ENCODE data around the gene CDC26. TPM values are rescaled to one million over a fixed set of nuclear protein-coding genes. Genes with fewer than 3 reads are reported as not detected.

The CDC26 gene
- total and polyA plus RNA-seq, 8 donors = 27.8 to 37.2 (median 32.7) TPM

DNA sequence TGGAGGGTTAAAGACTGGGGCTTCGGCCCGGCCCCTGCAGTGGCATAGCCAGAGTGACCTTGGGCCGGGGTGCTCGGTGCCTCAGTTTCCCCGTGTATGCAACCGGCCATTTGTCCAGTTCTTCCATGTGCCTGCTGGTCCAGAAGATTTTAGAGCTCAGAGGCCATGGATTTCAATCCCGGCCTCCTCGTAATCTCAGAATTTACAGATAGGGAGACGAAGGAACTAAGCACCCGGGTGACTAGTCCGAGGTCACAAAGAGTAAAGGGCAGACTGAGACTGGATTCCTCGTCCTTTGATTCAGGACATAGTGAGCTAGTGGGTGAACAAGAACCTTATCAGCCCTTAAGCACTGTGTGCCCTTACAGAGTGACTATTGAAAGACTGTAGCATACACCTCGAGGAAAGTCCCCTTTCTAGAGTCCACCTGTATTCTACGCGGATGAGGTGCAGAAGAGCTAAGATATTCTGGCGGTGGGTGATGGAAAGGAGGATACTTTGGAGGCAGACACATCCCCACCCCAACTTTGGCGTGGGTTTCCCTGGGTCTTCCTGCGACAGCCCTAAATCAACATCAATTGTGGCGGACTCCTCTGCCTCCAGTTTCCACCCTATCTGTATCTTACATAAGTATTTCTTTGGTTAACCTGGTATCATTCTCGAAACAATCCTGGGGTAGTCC, 53.4 kb downstream of the CDC26 start:
- H3K36me3 ChIP-seq = peaks cover 0 to 6% of the 10 kb centered on the region in 2 donors
- H3K27me3 ChIP-seq = no peaks in the 10 kb centered on the region
- intact Hi-C loops (cut with DNase I) = no loop called here
- DNase-seq (no peak), ATAC-seq (peak; percentile 35)
- peaks cover 20 to 81% of the 10 kb centered on the region in 2 donors for H3K4me1 ChIP-seq
- H3K4me3 ChIP-seq = peak overlapping the region; percentile 57 to 87
- TF ChIP-seq, protein P1, sequence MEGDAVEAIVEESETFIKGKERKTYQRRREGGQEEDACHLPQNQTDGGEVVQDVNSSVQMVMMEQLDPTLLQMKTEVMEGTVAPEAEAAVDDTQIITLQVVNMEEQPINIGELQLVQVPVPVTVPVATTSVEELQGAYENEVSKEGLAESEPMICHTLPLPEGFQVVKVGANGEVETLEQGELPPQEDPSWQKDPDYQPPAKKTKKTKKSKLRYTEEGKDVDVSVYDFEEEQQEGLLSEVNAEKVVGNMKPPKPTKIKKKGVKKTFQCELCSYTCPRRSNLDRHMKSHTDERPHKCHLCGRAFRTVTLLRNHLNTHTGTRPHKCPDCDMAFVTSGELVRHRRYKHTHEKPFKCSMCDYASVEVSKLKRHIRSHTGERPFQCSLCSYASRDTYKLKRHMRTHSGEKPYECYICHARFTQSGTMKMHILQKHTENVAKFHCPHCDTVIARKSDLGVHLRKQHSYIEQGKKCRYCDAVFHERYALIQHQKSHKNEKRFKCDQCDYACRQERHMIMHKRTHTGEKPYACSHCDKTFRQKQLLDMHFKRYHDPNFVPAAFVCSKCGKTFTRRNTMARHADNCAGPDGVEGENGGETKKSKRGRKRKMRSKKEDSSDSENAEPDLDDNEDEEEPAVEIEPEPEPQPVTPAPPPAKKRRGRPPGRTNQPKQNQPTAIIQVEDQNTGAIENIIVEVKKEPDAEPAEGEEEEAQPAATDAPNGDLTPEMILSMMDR (IDR thresholded peaks at IDR 0.05) = no peak
- peak overlapping the region; percentile 75 to 93 for H3K27ac ChIP-seq
- H3K9me3 ChIP-seq = no peaks in the 10 kb centered on the region

DNA sequence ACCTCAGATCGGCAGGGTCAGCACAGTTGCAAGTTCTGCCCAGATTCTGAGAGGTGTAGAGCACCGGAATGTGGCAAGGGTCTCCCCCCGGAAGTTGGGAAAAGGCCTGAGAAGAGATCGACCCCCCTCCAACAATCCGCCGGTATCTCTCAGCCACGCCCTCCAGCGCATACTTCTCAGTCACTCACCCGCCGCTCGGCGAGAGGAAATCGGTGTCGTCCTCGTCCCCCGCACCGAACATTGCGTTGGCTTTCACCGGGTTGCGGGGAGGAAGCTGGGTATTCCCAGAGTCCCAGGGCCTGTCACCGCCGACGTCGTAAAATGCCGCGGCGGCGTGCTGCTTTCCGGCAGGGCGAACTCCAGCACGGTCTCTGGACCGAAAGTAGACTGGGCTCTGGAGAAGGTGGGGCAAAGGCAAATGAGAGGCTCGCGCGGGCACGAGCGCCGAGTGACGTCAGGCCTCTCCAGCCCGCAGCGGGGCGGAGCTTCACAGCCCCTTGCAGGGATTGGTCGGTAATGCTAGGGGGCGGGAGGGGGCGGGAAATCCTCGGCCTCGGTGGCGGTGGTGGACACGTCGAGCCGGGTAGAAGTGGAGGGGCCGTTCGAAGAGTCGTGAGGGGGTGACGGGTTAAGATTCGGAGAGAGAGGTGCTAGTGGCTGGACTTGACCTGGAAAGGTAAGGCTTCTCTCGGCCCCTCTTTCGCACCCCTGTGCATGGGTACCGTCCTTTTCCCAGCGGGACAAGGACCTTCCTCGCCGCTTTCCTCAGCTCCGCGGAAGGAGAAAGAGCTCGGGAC, 54.2 kb downstream of the CDC26 start, which contains the start of the genes FKBP15 and SLC31A1:
Gene FKBP15, minus strand, starts transcription at position 275 of the 797 bp plus-strand sequence. Its CDS starts 34 bp downstream, at position 241.
Gene SLC31A1, plus strand, starts transcription at position 542 of the 797 bp plus-strand sequence. CDS start 34,605 bp downstream, outside the sequence.
- intact Hi-C loops (cut with DNase I) = no loop called here
- H3K4me1 ChIP-seq = peaks cover 20 to 80% of the 10 kb centered on the region in 2 donors
- DNase-seq (peak; percentile 98 to 100 (median 98)), ATAC-seq (peak; percentile 98)
- H3K9me3 ChIP-seq = no peaks in the 10 kb centered on the region
- peak within 1 kb of the TSS; percentile 81 to 87 for H3K4me3 ChIP-seq
- peaks cover 0 to 6% of the 10 kb centered on the region in 2 donors for H3K36me3 ChIP-seq
- H3K27ac ChIP-seq = peak within 1 kb of the TSS; percentile 82 to 93
- no peaks in the 10 kb centered on the region for H3K27me3 ChIP-seq
- TF ChIP-seq, protein P1 (IDR thresholded peaks at IDR 0.05) = no peak

DNA sequence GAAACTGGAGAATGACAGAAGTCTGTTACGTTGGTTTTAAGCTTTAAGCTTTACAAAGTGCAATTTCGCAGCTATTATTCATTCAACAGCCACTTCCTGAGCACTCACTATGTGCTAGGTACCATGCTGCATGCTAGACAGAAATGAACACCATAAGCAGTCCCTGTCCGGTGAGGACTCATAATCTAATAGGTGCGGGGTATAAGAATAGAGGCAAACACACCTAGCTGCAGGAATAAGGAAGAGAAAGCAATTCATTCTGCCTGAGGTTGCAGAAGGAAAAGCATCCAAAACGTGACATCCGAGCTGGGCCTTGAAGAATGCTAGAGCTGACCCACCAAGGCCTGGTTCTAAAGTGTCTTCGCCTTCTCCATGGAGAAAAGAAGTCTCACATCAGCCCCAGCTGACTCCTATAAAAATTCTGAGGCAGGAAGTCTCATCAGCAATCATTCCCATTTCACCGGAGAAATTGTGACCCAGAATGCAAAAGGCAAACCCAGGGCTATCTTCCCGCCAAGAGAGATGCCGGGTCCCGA, 54.8 kb downstream of the CDC26 start:
- no peaks in the 10 kb centered on the region for H3K9me3 ChIP-seq
- H3K27me3 ChIP-seq = no peaks in the 10 kb centered on the region
- peaks cover 20 to 81% of the 10 kb centered on the region in 2 donors for H3K4me1 ChIP-seq
- intact Hi-C loops (cut with DNase I) = no loop called here
- TF ChIP-seq, protein P1 (IDR thresholded peaks at IDR 0.05) = no peak
- no peak for DNase-seq
- H3K27ac ChIP-seq = peak overlapping the region; percentile 82 to 93
- H3K4me3 ChIP-seq = peak overlapping the region; percentile 81 to 87
- ATAC-seq = no peak
- H3K36me3 ChIP-seq = peaks cover 0 to 6% of the 10 kb centered on the region in 2 donors

DNA sequence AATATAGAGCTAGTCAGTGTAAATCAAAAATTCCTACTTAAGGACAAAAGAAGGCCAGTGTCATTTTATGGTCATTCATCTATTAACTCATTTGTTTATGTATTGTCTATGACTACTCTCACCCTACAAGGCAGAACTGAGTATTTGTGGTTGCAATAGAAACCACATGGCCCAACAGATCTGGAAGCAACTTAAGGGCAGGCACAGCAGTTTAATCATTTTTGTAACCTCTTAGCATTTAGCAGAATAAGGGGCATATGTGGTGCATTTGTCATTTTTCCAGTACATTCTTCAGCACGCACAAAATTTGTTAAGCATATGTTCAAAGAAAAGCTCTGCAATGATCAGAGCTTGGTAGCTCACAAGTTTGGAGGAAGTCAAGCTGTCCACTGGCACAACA, 55.4 kb downstream of the CDC26 start:
- H3K4me1 ChIP-seq = peaks cover 20 to 83% of the 10 kb centered on the region in 2 donors
- DNase-seq = no peak
- no peaks in the 10 kb centered on the region for H3K9me3 ChIP-seq
- H3K27ac ChIP-seq = peak overlapping the region; percentile 21 to 93
- ATAC-seq = no peak
- peak overlapping the region; percentile 81 to 87 for H3K4me3 ChIP-seq
- no peaks in the 10 kb centered on the region for H3K27me3 ChIP-seq
- peaks cover 0 to 6% of the 10 kb centered on the region in 2 donors for H3K36me3 ChIP-seq
- TF ChIP-seq, protein P1 (IDR thresholded peaks at IDR 0.05) = no peak
- intact Hi-C loops (cut with DNase I) = no loop called here

Data from left lung (tissue), 10 donors.